SH-SY5Y (cell line): ENCODE data around the gene SDK1.

Source experiments
- GATA2 ChIP-seq: IDR thresholded peaks from 2 replicates; pipeline ENCODE4 v1.6.1; 2011; ENCODE audit warnings: mild to moderate bottlenecking, low read depth, low read length
- GATA3 ChIP-seq: IDR thresholded peaks from 2 replicates; pipeline ENCODE4 v1.6.1; 2011; ENCODE audit warnings: low read depth, mild to moderate bottlenecking, low read length, moderate library complexity

DNA sequence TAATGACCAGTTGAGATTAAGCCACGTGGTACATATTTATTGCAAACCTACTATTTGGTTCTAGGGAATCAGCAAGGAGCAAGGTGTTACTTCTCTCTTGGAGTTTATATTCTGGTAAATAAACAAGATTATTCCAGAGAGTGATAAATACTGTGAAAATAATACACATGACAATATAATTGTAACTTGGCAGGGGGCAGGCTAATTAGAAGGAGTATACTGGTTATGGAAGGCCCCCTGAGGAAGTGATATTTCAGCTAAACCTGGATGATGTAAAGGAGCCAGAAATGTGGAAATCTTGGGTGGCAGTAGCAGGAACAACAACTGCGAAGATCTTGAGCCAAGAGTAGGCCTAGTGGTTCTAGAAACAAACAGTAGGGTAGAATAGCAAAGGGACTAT lies 111.8 kb downstream of the SDK1 start:
- TF ChIP-seq GATA2: no peak
- TF ChIP-seq GATA3: no peak
